Caco-2 (cell line): ENCODE results near the gene COQ8A. TPM values are rescaled to one million over a fixed set of nuclear protein-coding genes. Genes with fewer than 3 reads are reported as not detected.

Experiments used
- BruUV-seq: library from RNA; stranded (reverse); fragments of 400-500 nt; replicated peaks from 2 replicates; lab custom pipeline; 2021; lab: Mats Ljungman, UMichigan
- CTCF ChIA-PET: fragments of 300-600 bp; sonication (Branson Sonifier 250); formaldehyde crosslinking; loops from one replicate; lab custom pipeline; 2022; ENCODE audit warnings: antibody characterized with exemption; lab: Charles Lee
- POLR2A ChIA-PET: fragments of 300-600 bp; sonication (Branson Sonifier 250); formaldehyde crosslinking; loops from one replicate; lab custom pipeline; 2022; ENCODE audit warnings: antibody characterized with exemption; lab: Charles Lee
- DNase-seq, 2 experiments: peaks; one replicate each; pipeline versions ENCODE4 v3.0.0 to v3.0.0-alpha.2; 2020 to 2022
- H3K27me3 ChIP-seq: replicated peaks from 2 replicates; pipeline ENCODE4 v1.6.0; 2011; ENCODE audit warnings: low read length; ENCODE audit not compliant: control insufficient read depth, insufficient read depth
- H3K36me3 ChIP-seq: 2 replicates; pipeline ENCODE4 v1.5.1; 2011; ENCODE audit warnings: low read length; ENCODE audit not compliant: control insufficient read depth, insufficient read depth
- H3K4me1 ChIP-seq: fragments of 250-450 bp; sonication (Bioruptor Pico); 2 replicates; pipeline ENCODE4 v1.5.1; 2020; ENCODE audit warnings: mild to moderate bottlenecking
- H3K4me3 ChIP-seq: 2 replicates; pipeline ENCODE4 v1.5.1; 2011; ENCODE audit warnings: low read depth, mild to moderate bottlenecking, control low read depth, low read length
- H3K9me3 ChIP-seq: fragments of 250-450 bp; sonication (Bioruptor Pico); 2 replicates; pipeline ENCODE4 v1.5.1; 2020; ENCODE audit warnings: mild to moderate bottlenecking, moderate library complexity
- H3K27ac Mint-ChIP-seq: one replicate; pipeline ENCODE4 v1.8.0; 2022; ENCODE audit warnings: mixed read lengths; ENCODE audit not compliant: unreplicated experiment
- H3K27me3 Mint-ChIP-seq: one replicate; pipeline ENCODE4 v1.8.0; 2022; ENCODE audit warnings: mixed read lengths; ENCODE audit not compliant: insufficient read depth, unreplicated experiment
- H3K36me3 Mint-ChIP-seq: one replicate; pipeline ENCODE4 v1.8.0; 2022; ENCODE audit warnings: mild to moderate bottlenecking, mixed read lengths; ENCODE audit not compliant: insufficient read depth, unreplicated experiment
- H3K4me1 Mint-ChIP-seq: one replicate; pipeline ENCODE4 v1.8.0; 2022; ENCODE audit warnings: low read depth, mixed read lengths; ENCODE audit not compliant: unreplicated experiment
- H3K4me3 Mint-ChIP-seq: one replicate; pipeline ENCODE4 v1.8.0; 2022; ENCODE audit warnings: mild to moderate bottlenecking, moderate library complexity, mixed read lengths; ENCODE audit not compliant: unreplicated experiment
- H3K9me3 Mint-ChIP-seq: one replicate; pipeline ENCODE4 v1.8.0; 2022; ENCODE audit warnings: mixed read lengths; ENCODE audit not compliant: unreplicated experiment
- CTCF ChIP-seq, 2 experiments: fragments of 200-600 bp in 1 of 2; IDR thresholded peaks; 1 replicate in 1 of 2; 2 replicates in 1 of 2; pipeline versions ENCODE4 v1.5.1 to v1.8.0; 2011 to 2022; ENCODE audit warnings: antibody characterized with exemption in 1 of 2, control low read depth in 1 of 2, inconsistent platforms in 1 of 2, low read depth in 1 of 2, low read length in 1 of 2, mild to moderate bottlenecking in 1 of 2, moderate library complexity in 1 of 2; ENCODE audit not compliant: insufficient read depth in 1 of 2, severe bottlenecking in 1 of 2, unreplicated experiment in 1 of 2
- intact Hi-C: fragments of 100-400 bp; cut with micrococcal nuclease; formaldehyde crosslinking; loops from one replicate; pipeline ENCODE4 v1.10.0; 2022; ENCODE audit not compliant: unreplicated experiment
- total RNA-seq: library from RNA; stranded (reverse); gene quantifications from 2 replicates; pipeline ENCODE4 v1.2.3, GENCODE V29; 2022

Gene COQ8A
- total RNA-seq, 1 experiment from 2014 or later: 50.0 TPM

GRCh38 chr1:226965581-226966440 lies 25.7 kb downstream of the COQ8A start:
- Mint-ChIP-seq H3K4me3 (no peak overlapping the region), H3K27ac (no peak overlapping the region), H3K36me3 (peaks cover 8% of the 10 kb centered on the region), H3K4me1 (peaks cover 6% of the 10 kb centered on the region), H3K27me3 (no peaks in the 10 kb centered on the region), H3K9me3 (no peaks in the 10 kb centered on the region)
- no peaks in the 10 kb centered on the region for H3K4me1 ChIP-seq
- no peaks in the 10 kb centered on the region for H3K27me3 ChIP-seq
- intact Hi-C loops: no loop called here
- DNase-seq: no peak
- TF ChIP-seq CTCF (IDR thresholded peaks at IDR 0.05; ENCODE audit: insufficient read depth in 1 of 2, low read depth in 1 of 2, low read length in 1 of 2, severe bottlenecking in 1 of 2, unreplicated experiment in 1 of 2): no peak
- H3K36me3 ChIP-seq: peaks cover 2% of the 10 kb centered on the region
- ChIA-PET CTCF (no interaction called here), POLR2A (no interaction called here)
- no peak overlapping the region for H3K4me3 ChIP-seq
- BruUV-seq: no TSS peak
- H3K9me3 ChIP-seq: no peaks in the 10 kb centered on the region

GRCh38 chr1:226966683-226967082 lies 26.6 kb downstream of the COQ8A start:
- Mint-ChIP-seq H3K9me3 (peaks cover 5% of the 10 kb centered on the region), H3K36me3 (peaks cover 11% of the 10 kb centered on the region), H3K4me3 (no peak overlapping the region), H3K4me1 (peaks cover 6% of the 10 kb centered on the region), H3K27me3 (no peaks in the 10 kb centered on the region), H3K27ac (no peak overlapping the region)
- no peaks in the 10 kb centered on the region for H3K27me3 ChIP-seq
- DNase-seq: no peak
- no peak for TF ChIP-seq CTCF (IDR thresholded peaks at IDR 0.05; ENCODE audit: insufficient read depth in 1 of 2, low read depth in 1 of 2, low read length in 1 of 2, severe bottlenecking in 1 of 2, unreplicated experiment in 1 of 2)
- 0 out of 2 replicates have a peak, but pooled peaks cover 2% of the 10 kb centered on the region for H3K9me3 ChIP-seq
- BruUV-seq: no TSS peak
- ChIA-PET POLR2A (no interaction called here), CTCF (no interaction called here)
- H3K4me3 ChIP-seq: no peak overlapping the region
- intact Hi-C loops: no loop called here
- peaks cover 2% of the 10 kb centered on the region for H3K36me3 ChIP-seq
- no peaks in the 10 kb centered on the region for H3K4me1 ChIP-seq

- H3K4me3 Mint-ChIP-seq: no peak overlapping the region
- no peak overlapping the region for H3K27ac Mint-ChIP-seq
- Histone ChIP-seq H3K4me1 (no peaks in the 10 kb centered on the region), H3K9me3 (0 out of 2 replicates have a peak, but pooled peaks cover 5% of the 10 kb centered on the region), H3K36me3 (peaks cover 2% of the 10 kb centered on the region), H3K4me3 (no peak overlapping the region), H3K27me3 (no peaks in the 10 kb centered on the region)
- ChIA-PET CTCF (no interaction called here), POLR2A (no interaction called here)
- peaks cover 16% of the 10 kb centered on the region for H3K36me3 Mint-ChIP-seq
- no TSS peak for BruUV-seq
- no peaks in the 10 kb centered on the region for H3K27me3 Mint-ChIP-seq
- DNase-seq: no peak
- H3K4me1 Mint-ChIP-seq: peaks cover 6% of the 10 kb centered on the region
- intact Hi-C loops: no loop called here
- peaks cover 13% of the 10 kb centered on the region for H3K9me3 Mint-ChIP-seq
- no peak for TF ChIP-seq CTCF (IDR thresholded peaks at IDR 0.05; ENCODE audit: insufficient read depth in 1 of 2, low read depth in 1 of 2, low read length in 1 of 2, severe bottlenecking in 1 of 2, unreplicated experiment in 1 of 2)
Observed at GRCh38 chr1:226967665-226968064, 27.6 kb downstream of the COQ8A start.
